ENCODE results near the gene CLDN10. TPM values are rescaled to one million over a fixed set of nuclear protein-coding genes. Genes with fewer than 3 reads are reported as not detected.

Gene CLDN10
- total and polyA plus RNA-seq, 2 donors (not counting 3 experiments of a cell fraction or from before 2014, with no cell fraction given) = 0.49 to 0.69 TPM

DNA sequence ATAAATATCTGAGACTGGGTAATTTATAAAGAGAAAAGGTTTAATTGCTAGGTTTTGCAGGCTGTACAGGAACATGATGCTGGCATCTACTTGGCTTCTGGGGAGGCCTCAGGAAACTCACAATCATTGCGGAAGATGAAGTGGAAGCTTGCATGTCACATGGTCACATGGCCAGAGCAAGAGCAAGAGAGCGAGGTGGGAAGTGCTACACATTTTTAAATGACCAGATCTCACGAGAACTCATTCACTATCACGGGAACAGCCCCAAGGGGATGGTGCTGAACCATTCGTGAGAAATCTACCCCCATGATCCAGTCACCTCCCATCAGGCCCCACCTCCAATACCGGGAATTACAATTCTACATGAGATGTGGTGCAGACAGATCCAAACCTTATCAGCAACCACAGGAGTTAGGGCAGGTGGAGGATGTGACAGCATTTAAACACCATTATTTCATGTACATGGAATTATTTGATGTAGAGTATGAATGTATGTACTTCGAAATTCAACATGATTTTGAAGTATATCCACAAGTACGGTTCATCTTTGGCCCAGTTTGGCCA lies 10.5 kb upstream of the CLDN10 start:
- H3K4me3 ChIP-seq (replicated peaks in 1 of 3; ENCODE audit: insufficient read depth in 1 of 3, low read depth in 1 of 3, low read length in 3 of 3) = no peak overlapping the region
- no peak overlapping the region for H3K4me2 ChIP-seq (ENCODE audit: insufficient read depth, low read length)
- DNase-seq (ENCODE audit: low read depth, low spot score) (no peak), FAIRE-seq (no peak)
- intact Hi-C loops (cut with micrococcal nuclease) = no loop called here
- no peak overlapping the region for H3K27ac ChIP-seq (ENCODE audit: insufficient read depth, low read depth, low read length)
- H3K9me3 ChIP-seq (replicated peaks; ENCODE audit: control insufficient read depth, insufficient read depth, low read length) = no peaks in the 10 kb centered on the region
- no peak overlapping the region for H2AFZ ChIP-seq (ENCODE audit: low read depth, low read length)
- ChIA-PET CTCF (interaction anchor here (1.4 kb wide), 1 partner anchor 10 kb away, joined by 4 read pairs; no protein-coding TSS in a partner anchor), POLR2A (no interaction called here)
- no TSS peak for BruUV-seq (replicated peaks)
- TF ChIP-seq, protein P1, sequence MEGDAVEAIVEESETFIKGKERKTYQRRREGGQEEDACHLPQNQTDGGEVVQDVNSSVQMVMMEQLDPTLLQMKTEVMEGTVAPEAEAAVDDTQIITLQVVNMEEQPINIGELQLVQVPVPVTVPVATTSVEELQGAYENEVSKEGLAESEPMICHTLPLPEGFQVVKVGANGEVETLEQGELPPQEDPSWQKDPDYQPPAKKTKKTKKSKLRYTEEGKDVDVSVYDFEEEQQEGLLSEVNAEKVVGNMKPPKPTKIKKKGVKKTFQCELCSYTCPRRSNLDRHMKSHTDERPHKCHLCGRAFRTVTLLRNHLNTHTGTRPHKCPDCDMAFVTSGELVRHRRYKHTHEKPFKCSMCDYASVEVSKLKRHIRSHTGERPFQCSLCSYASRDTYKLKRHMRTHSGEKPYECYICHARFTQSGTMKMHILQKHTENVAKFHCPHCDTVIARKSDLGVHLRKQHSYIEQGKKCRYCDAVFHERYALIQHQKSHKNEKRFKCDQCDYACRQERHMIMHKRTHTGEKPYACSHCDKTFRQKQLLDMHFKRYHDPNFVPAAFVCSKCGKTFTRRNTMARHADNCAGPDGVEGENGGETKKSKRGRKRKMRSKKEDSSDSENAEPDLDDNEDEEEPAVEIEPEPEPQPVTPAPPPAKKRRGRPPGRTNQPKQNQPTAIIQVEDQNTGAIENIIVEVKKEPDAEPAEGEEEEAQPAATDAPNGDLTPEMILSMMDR (IDR thresholded peaks at IDR 0.05; ENCODE audit: extremely low read depth in 1 of 2, insufficient read depth in 1 of 2, low read depth in 1 of 2, low read length in 2 of 2) = no peak
- TF ChIP-seq, protein P2, sequence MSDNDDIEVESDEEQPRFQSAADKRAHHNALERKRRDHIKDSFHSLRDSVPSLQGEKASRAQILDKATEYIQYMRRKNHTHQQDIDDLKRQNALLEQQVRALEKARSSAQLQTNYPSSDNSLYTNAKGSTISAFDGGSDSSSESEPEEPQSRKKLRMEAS (IDR thresholded peaks at IDR 0.05; ENCODE audit: insufficient read depth, insufficient read length) = no peak
- no peak for TF ChIP-seq GATA2 (IDR thresholded peaks at IDR 0.05; ENCODE audit: insufficient read depth, insufficient read length, low read depth, low read length)
- TF ChIP-seq POLR2AphosphoS5 (IDR thresholded peaks at IDR 0.05; ENCODE audit: insufficient read depth, low read depth, low read length) = no peak
- TF ChIP-seq POLR2A (IDR thresholded peaks at IDR 0.05; ENCODE audit: low read depth, low read length) = no peak
- TF ChIP-seq MYC (IDR thresholded peaks at IDR 0.05; ENCODE audit: low read depth, low read length) = no peak
- no peak for TF ChIP-seq EZH2 (IDR thresholded peaks at IDR 0.05; ENCODE audit: borderline replicate concordance, low read depth, low read length, severe bottlenecking)
- TF ChIP-seq JUN (IDR thresholded peaks at IDR 0.05; ENCODE audit: borderline replicate concordance, insufficient read depth, insufficient read length, low read depth) = no peak
- no peak for TF ChIP-seq FOS (IDR thresholded peaks at IDR 0.05; ENCODE audit: borderline replicate concordance, insufficient read depth, low read length)
- peaks cover 5% of the 10 kb centered on the region for H3K4me1 ChIP-seq (ENCODE audit: control insufficient read depth, extremely low read depth, insufficient read depth, low read length)
- H3K36me3 ChIP-seq (ENCODE audit: control insufficient read depth in 2 of 2, extremely low read depth in 1 of 2, insufficient read depth in 2 of 2, low read length in 2 of 2) = no peaks in the 10 kb centered on the region
- no peaks in the 10 kb centered on the region for H3K9me1 ChIP-seq (replicated peaks; ENCODE audit: control insufficient read depth, extremely low read depth, insufficient read depth, low read length)
- H3K9ac ChIP-seq (replicated peaks; ENCODE audit: extremely low read depth, insufficient read depth, low read length) = no peak overlapping the region
- no peaks in the 10 kb centered on the region for H3K27me3 ChIP-seq (ENCODE audit: control insufficient read depth in 2 of 2, insufficient read depth in 2 of 2, low read length in 2 of 2)
- no peaks in the 10 kb centered on the region for H4K20me1 ChIP-seq (replicated peaks; ENCODE audit: control insufficient read depth, extremely low read depth, insufficient read depth, low read length)
- dilution Hi-C loops (cut with MboI; ENCODE audit: extremely low pct_ligation_motif_present, low sequenced_read_pairs) = no loop called here
- H3K79me2 ChIP-seq (ENCODE audit: control insufficient read depth, insufficient read depth, low read length) = no peaks in the 10 kb centered on the region

Data from endothelial cell of umbilical vein (primary cell).